Keratinocyte (primary cell): ENCODE measurements around the gene WDR12.

ENCODE experiments used
- EZH2 ChIP-seq: IDR thresholded peaks from one replicate; pipeline ENCODE4 v1.6.1; 2012; ENCODE audit warnings: inconsistent platforms, mild to moderate bottlenecking, low read length, moderate library complexity
- TF ChIP-seq, protein P1 (sequence below), 3 experiments: IDR thresholded peaks in 1 of 3; conservative IDR thresholded peaks in 1 of 3; optimal IDR thresholded peaks in 1 of 3; 2 replicates in 2 of 3; 3 replicates in 1 of 3; pipeline versions ENCODE3 to v1.5.1; 2011; ENCODE audit warnings: low read length in 3 of 3, mild to moderate bottlenecking in 3 of 3, moderate library complexity in 2 of 3, control low read depth in 1 of 3, inconsistent platforms in 1 of 3; ENCODE audit not compliant: insufficient read depth in 2 of 3; ENCODE audit errors: extremely low read depth in 1 of 3

DNA sequence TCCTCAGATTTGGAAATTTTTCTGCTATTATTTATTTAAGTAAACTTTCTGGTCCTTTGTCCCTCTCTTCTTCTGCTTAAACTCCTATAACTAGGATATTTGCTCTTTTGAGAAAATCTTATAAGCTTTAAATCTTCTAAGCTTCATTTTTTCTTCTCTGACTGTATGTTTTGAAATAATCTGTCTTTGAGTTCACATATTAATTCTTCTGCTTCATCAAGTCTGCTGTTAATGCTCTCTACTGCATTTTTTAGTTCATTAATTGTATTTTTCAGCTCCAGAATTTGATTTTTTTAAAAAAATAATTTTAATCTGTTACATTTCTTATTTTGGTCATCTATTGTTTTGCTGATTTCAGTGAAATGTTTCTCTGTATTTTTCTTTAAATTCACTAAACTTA is 68.8 kb downstream of the WDR12 start:
- TF ChIP-seq, protein P1, sequence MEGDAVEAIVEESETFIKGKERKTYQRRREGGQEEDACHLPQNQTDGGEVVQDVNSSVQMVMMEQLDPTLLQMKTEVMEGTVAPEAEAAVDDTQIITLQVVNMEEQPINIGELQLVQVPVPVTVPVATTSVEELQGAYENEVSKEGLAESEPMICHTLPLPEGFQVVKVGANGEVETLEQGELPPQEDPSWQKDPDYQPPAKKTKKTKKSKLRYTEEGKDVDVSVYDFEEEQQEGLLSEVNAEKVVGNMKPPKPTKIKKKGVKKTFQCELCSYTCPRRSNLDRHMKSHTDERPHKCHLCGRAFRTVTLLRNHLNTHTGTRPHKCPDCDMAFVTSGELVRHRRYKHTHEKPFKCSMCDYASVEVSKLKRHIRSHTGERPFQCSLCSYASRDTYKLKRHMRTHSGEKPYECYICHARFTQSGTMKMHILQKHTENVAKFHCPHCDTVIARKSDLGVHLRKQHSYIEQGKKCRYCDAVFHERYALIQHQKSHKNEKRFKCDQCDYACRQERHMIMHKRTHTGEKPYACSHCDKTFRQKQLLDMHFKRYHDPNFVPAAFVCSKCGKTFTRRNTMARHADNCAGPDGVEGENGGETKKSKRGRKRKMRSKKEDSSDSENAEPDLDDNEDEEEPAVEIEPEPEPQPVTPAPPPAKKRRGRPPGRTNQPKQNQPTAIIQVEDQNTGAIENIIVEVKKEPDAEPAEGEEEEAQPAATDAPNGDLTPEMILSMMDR (optimal IDR thresholded peaks at IDR 0.05 in 1 of 3, IDR thresholded peaks at IDR 0.05 in 1 of 3, conservative IDR thresholded peaks at IDR 0.05 in 1 of 3; ENCODE audit: extremely low read depth in 1 of 3, insufficient read depth in 2 of 3, low read length in 3 of 3), result no peak
- TF ChIP-seq EZH2, result no peak
